Loucy (cell line): ENCODE results near the gene ERGIC3.

Source experiments
- EZH2phosphoT487 ChIP-seq: fragments of 200-600 bp; IDR thresholded peaks from 2 replicates; pipeline ENCODE4 v1.6.1; 2018; ENCODE audit warnings: antibody characterized with exemption, mild to moderate bottlenecking, moderate library complexity, borderline replicate concordance
- TF ChIP-seq, protein P1 (sequence below): fragments of 200-600 bp; sonication (generic); conservative IDR thresholded peaks from 2 replicates; pipeline ENCODE4 v1.5.1; 2014; ENCODE audit warnings: mild to moderate bottlenecking, antibody characterized with exemption, low read length

DNA sequence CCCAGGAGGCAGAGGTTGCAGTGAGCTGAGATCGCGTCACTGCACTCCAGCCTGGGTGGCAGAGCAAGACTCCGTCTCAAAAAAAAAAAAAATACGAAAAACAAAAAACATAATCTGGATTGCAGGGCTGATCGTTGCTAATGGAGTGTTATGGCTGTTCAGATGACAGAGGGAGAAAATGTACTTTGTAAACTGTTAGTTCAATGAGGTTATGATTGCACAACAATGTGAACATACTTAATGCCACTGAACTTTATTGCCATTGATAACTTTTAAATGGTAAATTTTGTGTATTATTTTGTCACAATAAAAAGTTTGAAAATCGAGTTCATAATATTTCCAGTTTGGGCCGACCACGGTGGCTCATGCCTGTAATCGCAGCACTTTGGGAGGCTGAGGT lies 22.9 kb upstream of the ERGIC3 start:
- TF ChIP-seq, protein P1, sequence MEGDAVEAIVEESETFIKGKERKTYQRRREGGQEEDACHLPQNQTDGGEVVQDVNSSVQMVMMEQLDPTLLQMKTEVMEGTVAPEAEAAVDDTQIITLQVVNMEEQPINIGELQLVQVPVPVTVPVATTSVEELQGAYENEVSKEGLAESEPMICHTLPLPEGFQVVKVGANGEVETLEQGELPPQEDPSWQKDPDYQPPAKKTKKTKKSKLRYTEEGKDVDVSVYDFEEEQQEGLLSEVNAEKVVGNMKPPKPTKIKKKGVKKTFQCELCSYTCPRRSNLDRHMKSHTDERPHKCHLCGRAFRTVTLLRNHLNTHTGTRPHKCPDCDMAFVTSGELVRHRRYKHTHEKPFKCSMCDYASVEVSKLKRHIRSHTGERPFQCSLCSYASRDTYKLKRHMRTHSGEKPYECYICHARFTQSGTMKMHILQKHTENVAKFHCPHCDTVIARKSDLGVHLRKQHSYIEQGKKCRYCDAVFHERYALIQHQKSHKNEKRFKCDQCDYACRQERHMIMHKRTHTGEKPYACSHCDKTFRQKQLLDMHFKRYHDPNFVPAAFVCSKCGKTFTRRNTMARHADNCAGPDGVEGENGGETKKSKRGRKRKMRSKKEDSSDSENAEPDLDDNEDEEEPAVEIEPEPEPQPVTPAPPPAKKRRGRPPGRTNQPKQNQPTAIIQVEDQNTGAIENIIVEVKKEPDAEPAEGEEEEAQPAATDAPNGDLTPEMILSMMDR, result no peak
- no peak for TF ChIP-seq EZH2phosphoT487
